ENCODE results near the gene ACTL6A.

Gene ACTL6A

DNA sequence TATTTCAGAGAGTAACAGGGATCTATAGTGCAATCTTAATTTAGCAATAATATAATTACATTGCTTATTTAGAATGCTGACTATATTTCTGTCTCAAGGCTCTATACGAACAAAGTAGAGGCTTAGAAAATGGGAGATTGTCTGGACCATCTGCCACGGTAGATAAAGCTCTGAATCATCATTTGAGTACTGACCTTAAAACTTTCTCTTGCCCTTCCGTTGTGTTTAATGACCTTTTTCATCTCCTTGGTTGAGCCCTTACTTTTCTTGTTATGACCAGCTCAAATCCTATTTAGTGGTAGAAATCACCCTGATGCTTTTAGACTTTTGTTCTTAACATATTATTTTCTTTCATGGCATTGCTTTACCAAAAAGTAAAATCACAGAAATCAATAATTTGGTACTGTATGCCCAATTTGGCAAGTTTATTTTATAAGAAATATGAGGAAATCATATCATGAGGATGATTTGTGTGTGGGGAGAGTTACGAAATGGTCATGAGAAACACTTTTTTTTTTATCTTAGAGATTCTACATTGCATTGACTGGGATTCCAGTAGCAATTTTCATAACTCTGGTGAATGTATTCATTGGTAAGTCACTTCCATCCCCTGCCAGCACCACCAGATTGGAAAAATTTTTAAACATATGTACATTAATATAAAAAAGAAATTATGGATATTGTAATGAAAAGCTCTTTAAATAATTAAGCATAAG, 52.9 kb downstream of the ACTL6A start:
- Histone ChIP-seq H3K27me3 (ENCODE audit: insufficient read depth, low read length) (no peaks in the 10 kb centered on the region), H3K36me3 (ENCODE audit: insufficient read depth, low read length) (peaks cover 22% of the 10 kb centered on the region), H3K27ac (ENCODE audit: low read depth, low read length) (peak overlapping the region; percentile 57), H3K4me3 (ENCODE audit: low read depth, low read length) (no peak overlapping the region), H3K4me1 (ENCODE audit: control insufficient read depth, insufficient read depth, low read length, unreplicated experiment) (peaks cover 21% of the 10 kb centered on the region), H3K79me2 (ENCODE audit: control insufficient read depth, insufficient read depth, low read length, unreplicated experiment) (peaks cover 13% of the 10 kb centered on the region), H2AFZ (ENCODE audit: low read length, unreplicated experiment) (no peak overlapping the region)

- no peaks in the 10 kb centered on the region for H3K27me3 ChIP-seq (ENCODE audit: insufficient read depth, low read length)
- H3K27ac ChIP-seq (ENCODE audit: low read depth, low read length), result no peak overlapping the region
- no peak overlapping the region for H2AFZ ChIP-seq (ENCODE audit: low read length, unreplicated experiment)
- H3K4me3 ChIP-seq (ENCODE audit: low read depth, low read length), result no peak overlapping the region
- H3K36me3 ChIP-seq (ENCODE audit: insufficient read depth, low read length), result peaks cover 40% of the 10 kb centered on the region
- no peaks in the 10 kb centered on the region for H3K4me1 ChIP-seq (ENCODE audit: control insufficient read depth, insufficient read depth, low read length, unreplicated experiment)
- peaks cover 2% of the 10 kb centered on the region for H3K79me2 ChIP-seq (ENCODE audit: control insufficient read depth, insufficient read depth, low read length, unreplicated experiment)
Measured at GRCh38 chr3:179622023-179622422, 59.3 kb downstream of the ACTL6A start.

DNA sequence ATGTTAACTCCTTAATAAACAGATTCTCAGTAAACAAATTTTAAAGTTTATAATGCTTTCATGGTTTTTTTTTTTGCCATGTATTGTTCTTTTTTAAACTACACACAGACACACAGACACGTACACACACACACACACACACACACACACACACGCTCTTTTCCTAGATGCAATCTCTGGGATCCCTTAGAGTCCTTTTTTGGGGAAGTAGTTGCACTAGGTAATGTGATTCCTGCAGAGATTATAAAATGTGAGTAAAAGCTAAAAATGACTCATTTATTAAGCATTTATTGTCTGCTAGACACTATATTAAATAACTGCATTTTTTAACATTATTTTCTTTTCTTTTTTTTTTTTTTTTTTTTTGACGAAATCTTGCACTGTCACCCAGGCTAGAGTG, 61.7 kb downstream of the ACTL6A start:
- Histone ChIP-seq H3K4me1 (ENCODE audit: control insufficient read depth, insufficient read depth, low read length, unreplicated experiment) (no peaks in the 10 kb centered on the region), H2AFZ (ENCODE audit: low read length, unreplicated experiment) (no peak overlapping the region), H3K79me2 (ENCODE audit: control insufficient read depth, insufficient read depth, low read length, unreplicated experiment) (no peaks in the 10 kb centered on the region), H3K36me3 (ENCODE audit: insufficient read depth, low read length) (peaks cover 23% of the 10 kb centered on the region), H3K27ac (ENCODE audit: low read depth, low read length) (no peak overlapping the region), H3K4me3 (ENCODE audit: low read depth, low read length) (no peak overlapping the region), H3K27me3 (ENCODE audit: insufficient read depth, low read length) (no peaks in the 10 kb centered on the region)

DNA sequence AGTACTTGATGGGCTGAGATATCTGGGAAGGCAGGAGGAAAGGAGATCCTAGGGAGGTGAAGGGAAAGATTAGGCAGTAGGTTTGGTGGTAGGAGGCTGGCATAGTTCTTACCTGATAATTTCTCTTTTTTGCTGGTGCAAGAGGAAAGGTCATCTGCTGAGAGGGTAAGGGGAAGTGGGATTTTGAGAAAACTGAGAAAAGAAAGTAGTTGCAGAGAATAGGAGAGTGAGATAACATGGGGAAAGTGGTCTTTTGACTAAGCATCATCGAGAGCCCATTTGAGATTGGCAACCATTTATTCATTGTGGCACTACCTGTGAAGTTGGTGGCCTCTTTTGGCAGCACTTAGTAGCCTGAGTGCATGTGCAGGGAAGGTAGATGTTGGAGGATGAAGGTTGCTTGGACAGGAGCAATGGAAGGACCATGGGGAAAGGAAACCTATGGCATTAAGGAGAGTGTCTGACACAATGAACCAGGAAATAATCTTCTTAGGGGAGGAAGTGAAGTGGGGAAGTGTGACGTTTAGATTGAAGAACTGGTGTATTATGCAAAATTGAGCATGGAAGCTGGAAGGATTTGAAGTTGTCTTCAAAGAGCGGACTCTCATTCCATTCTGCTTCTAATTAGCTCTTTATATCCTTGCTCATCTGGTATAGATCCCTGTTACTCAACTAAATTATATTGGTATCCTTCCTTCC, 68.2 kb downstream of the ACTL6A start:
- no peak overlapping the region for H2AFZ ChIP-seq (ENCODE audit: low read length, unreplicated experiment)
- no peaks in the 10 kb centered on the region for H3K27me3 ChIP-seq (ENCODE audit: insufficient read depth, low read length)

More for the DNA sequence above, 68.2 kb downstream of the ACTL6A start:
- Histone ChIP-seq H3K79me2 (ENCODE audit: control insufficient read depth, insufficient read depth, low read length, unreplicated experiment) (no peaks in the 10 kb centered on the region), H3K36me3 (ENCODE audit: insufficient read depth, low read length) (0 out of 2 replicates have a peak, but pooled peaks cover under 1% of the 10 kb centered on the region), H3K4me1 (ENCODE audit: control insufficient read depth, insufficient read depth, low read length, unreplicated experiment) (no peaks in the 10 kb centered on the region), H3K27ac (ENCODE audit: low read depth, low read length) (no peak overlapping the region), H3K4me3 (ENCODE audit: low read depth, low read length) (no peak overlapping the region)
